Left ventricle myocardium inferior (tissue), 1 donor: ENCODE measurements around the gene MYF6. TPM values are rescaled to one million over a fixed set of nuclear protein-coding genes. Genes with fewer than 3 reads are reported as not detected.

Experiments used
- DNase-seq: peaks from one replicate; pipeline ENCODE4 v3.0.0-alpha.2; 2020
- H3K27ac ChIP-seq: fragments of 200-600 bp; replicated peaks from 2 replicates; pipeline ENCODE4 v1.8.0; 2021
- H3K27me3 ChIP-seq: fragments of 200-600 bp; 2 replicates; pipeline ENCODE4 v1.8.0; 2021; ENCODE audit warnings: low read depth
- H3K36me3 ChIP-seq: fragments of 200-600 bp; 2 replicates; pipeline ENCODE4 v1.8.0; 2021
- H3K4me1 ChIP-seq: fragments of 200-600 bp; 2 replicates; pipeline ENCODE4 v1.8.0; 2021
- H3K4me3 ChIP-seq: fragments of 200-600 bp; 2 replicates; pipeline ENCODE4 v1.8.0; 2021; ENCODE audit warnings: mild to moderate bottlenecking, moderate library complexity
- H3K9me3 ChIP-seq: fragments of 200-600 bp; replicated peaks from 2 replicates; pipeline ENCODE4 v1.8.0; 2021
- CTCF ChIP-seq: fragments of 200-600 bp; IDR thresholded peaks from 2 replicates; pipeline ENCODE4 v1.8.0; 2021; ENCODE audit warnings: antibody characterized with exemption, mild to moderate bottlenecking, borderline replicate concordance
- intact Hi-C: fragments of 100-400 bp; cut with micrococcal nuclease; formaldehyde crosslinking; loops from one replicate; pipeline ENCODE4 v1.11.0; 2022
- total RNA-seq: library from RNA; stranded (reverse); fragmentation: NEBNext Ultra II Directional; extraction: Animal tissue kit (Norgen Biotek cat#: 25700); gene quantifications from one replicate; pipeline ENCODE4 v1.2.1, GENCODE V29; 2021
- donor health status: DM: no; HTN: yes; CAD: no; lungs with severe emphysema.

The MYF6 gene
- total RNA-seq, 1 donor from 2014 or later, result not detected

- H3K4me3 ChIP-seq, result no peak overlapping the region
- H3K9me3 ChIP-seq, result no peaks in the 10 kb centered on the region
- no peaks in the 10 kb centered on the region for H3K27me3 ChIP-seq
- H3K4me1 ChIP-seq, result peaks cover 14% of the 10 kb centered on the region
- H3K27ac ChIP-seq, result no peak overlapping the region
- no peaks in the 10 kb centered on the region for H3K36me3 ChIP-seq
- intact Hi-C loops, result no loop called here
- DNase-seq, result no peak
- no peak for TF ChIP-seq CTCF
These were observed 8.4 kb upstream of the MYF6 start for GRCh38 chr12:80698847-80699542.

GRCh38 chr12:80700327-80700726 lies 7.1 kb upstream of the MYF6 start:
- no peaks in the 10 kb centered on the region for H3K9me3 ChIP-seq
- no peak overlapping the region for H3K4me3 ChIP-seq
- no peaks in the 10 kb centered on the region for H3K36me3 ChIP-seq
- H3K4me1 ChIP-seq, result peaks cover 14% of the 10 kb centered on the region
- H3K27me3 ChIP-seq, result no peaks in the 10 kb centered on the region
- no peak overlapping the region for H3K27ac ChIP-seq
- TF ChIP-seq CTCF, result no peak
- intact Hi-C loops, result no loop called here
- no peak for DNase-seq

- peaks cover 14% of the 10 kb centered on the region for H3K4me1 ChIP-seq
- H3K9me3 ChIP-seq, result no peaks in the 10 kb centered on the region
- H3K27me3 ChIP-seq, result no peaks in the 10 kb centered on the region
- no peaks in the 10 kb centered on the region for H3K36me3 ChIP-seq
- H3K4me3 ChIP-seq, result no peak overlapping the region
- H3K27ac ChIP-seq, result no peak overlapping the region
- no peak for TF ChIP-seq CTCF
- intact Hi-C loops, result no loop called here
- DNase-seq, result no peak
These were observed 6.0 kb upstream of the MYF6 start for GRCh38 chr12:80701388-80701787.

- peak overlapping the region; percentile 67 for H3K27ac ChIP-seq
These were observed 4.3 kb upstream of the MYF6 start for GRCh38 chr12:80702889-80703805.

GRCh38 chr12:80704420-80704819 lies 3.0 kb upstream of the MYF6 start:
- TF ChIP-seq CTCF, result no peak
- intact Hi-C loops, result no loop called here
- Histone ChIP-seq H3K27ac (no peak overlapping the region), H3K4me3 (no peak overlapping the region), H3K9me3 (no peaks in the 10 kb centered on the region), H3K36me3 (no peaks in the 10 kb centered on the region), H3K4me1 (peaks cover 14% of the 10 kb centered on the region), H3K27me3 (peaks cover 21% of the 10 kb centered on the region)
- no peak for DNase-seq

More at GRCh38 chr12:80702889-80703805, 4.3 kb upstream of the MYF6 start:
- Histone ChIP-seq H3K4me3 (peak overlapping the region; percentile 48), H3K36me3 (no peaks in the 10 kb centered on the region), H3K27me3 (peaks cover 9% of the 10 kb centered on the region), H3K9me3 (no peaks in the 10 kb centered on the region), H3K4me1 (peaks cover 14% of the 10 kb centered on the region)
- intact Hi-C loops, result no loop called here
- no peak for TF ChIP-seq CTCF
- DNase-seq, result no peak
